ENCODE data around the gene ZNF837.

The ZNF837 gene

DNA sequence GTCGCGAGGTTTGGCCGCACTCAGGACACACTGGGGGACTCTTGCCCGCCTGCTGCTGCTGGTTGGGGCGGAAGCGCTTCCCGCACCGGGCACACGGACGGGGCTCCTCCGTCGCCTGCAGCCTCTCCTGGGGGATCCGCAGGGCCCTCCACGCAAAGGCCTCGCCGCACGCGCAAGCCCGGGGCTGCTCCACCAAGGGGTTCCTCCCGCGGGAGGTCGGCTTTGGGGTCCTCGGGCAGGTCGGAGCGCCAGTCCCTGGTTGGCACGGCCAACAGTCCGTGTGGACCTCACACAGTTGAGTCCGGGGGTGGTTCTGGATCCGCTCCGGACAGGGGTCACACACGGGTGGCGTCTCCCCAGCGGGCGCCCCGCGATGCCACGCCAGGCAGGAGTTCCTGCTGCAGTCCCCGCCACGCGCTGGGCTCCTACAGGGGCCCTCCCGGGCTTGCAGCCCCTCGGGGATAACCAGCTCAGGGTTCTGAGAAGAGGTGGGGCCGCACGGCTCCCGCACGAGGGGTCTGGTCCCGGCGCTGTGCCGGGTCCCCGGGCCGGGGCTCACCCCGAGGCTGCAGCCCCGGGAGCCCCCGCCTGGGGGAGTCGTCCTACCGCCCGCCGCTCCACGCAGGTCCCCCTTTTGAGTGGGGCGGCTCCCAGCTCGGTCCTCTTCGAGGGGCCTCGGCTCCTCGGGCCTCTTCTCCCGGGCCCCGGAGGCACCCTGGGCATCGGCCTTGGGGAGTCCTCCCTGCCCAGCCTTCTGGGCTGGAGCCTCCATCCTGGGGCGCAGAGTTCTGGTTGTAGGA is 12.1 kb downstream of the ZNF837 start:
- no peak for DNase-seq (ENCODE audit: low read depth)

DNA sequence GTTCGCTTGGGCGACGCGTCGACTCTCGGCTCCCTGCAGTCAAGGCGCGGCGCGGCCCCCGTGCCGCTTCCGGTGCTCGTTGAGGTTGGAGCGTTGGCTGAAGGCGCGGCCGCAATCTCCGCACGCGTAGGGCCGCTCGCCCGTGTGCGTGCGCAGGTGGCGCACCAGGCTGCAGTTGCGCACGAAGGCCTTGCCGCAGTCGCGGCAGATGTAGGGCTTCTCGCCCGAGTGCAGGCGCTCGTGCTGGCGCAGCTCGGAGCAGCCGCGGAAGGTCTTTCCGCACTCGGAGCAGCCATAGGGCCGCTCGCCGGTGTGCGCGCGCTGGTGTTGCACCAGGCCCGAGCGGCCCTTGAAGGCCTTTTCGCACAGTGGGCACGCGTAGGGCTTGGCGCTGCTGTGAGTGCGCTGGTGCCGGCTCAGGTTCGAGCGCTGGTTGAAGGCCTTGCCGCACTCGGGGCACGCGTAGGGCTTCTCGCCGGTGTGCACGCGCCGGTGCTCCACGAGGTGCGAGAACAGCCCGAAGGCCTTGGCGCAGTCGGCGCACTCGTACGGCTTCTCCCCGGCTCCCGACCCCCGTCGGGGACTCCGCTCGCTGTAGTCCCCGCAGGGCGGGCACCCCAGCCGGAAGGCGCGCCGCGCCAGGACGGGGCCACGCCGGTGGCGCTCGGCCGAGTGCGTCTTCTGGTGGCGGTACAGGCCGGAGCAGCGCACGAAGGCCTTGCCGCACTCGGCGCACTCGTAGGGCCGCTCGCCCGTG is 13.0 kb downstream of the ZNF837 start:
- no peak for DNase-seq (ENCODE audit: low read depth)

DNA sequence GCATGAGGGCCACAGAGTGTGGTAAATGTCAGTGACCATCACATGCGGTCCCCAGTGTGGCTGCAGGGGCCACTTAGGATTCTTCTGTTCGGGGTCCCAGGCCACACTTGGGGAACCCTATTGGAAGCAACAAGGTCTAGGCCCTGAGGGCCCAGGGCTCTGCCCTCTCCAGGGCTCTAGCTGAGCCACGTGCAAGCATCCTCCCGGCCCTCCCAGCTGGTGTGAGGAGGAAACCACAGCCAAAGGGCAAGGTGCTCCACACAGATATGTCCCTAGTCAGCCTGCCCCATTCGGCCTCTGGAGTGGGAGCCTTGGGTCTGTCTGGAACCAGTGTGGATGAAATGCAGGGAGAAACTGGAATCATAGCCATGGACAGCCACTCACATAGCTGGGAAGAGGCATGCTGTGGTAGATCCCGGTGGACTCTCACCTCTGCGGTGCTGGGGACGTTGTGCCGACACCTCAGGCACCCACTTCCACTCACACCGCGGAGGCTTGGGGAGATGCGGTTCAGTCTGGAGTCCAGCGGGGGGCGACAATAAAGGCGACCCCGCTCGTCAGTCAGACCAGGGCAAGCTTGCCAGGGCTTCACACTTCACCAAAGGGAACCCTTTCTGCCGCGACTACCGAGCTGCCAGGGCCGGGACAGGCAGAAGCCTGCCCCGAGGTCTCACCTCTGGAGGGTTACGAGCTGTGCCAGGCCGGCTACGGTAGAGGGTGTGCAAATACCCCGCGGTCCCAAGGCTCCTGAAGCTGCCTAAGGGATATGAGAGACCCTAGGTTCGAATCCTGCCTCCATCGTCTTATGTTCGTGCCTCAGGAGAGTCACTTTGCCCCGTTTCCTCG is 14.0 kb downstream of the ZNF837 start:
- DNase-seq (ENCODE audit: low read depth): no peak

DNA sequence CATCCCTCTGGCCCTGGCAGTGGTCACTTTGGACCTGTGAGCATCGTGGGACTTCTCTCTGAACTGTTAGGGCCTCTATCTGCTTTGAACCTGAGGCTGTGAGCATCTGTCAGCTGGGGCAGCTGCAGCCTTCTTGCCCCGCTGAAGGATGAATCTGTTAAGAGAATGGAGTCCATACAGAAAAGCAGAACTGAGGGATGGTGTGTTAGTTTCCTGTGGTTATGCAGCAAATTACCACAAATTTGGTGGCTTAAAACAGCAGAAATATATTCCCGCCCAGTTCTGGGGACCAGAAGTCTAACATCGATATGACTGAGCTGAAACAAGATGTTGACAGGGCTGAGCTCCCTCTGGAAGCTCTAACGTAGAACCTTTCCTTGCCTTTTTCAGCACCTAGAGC is 16.7 kb downstream of the ZNF837 start:
- no peak for DNase-seq (ENCODE audit: low read depth)

DNA sequence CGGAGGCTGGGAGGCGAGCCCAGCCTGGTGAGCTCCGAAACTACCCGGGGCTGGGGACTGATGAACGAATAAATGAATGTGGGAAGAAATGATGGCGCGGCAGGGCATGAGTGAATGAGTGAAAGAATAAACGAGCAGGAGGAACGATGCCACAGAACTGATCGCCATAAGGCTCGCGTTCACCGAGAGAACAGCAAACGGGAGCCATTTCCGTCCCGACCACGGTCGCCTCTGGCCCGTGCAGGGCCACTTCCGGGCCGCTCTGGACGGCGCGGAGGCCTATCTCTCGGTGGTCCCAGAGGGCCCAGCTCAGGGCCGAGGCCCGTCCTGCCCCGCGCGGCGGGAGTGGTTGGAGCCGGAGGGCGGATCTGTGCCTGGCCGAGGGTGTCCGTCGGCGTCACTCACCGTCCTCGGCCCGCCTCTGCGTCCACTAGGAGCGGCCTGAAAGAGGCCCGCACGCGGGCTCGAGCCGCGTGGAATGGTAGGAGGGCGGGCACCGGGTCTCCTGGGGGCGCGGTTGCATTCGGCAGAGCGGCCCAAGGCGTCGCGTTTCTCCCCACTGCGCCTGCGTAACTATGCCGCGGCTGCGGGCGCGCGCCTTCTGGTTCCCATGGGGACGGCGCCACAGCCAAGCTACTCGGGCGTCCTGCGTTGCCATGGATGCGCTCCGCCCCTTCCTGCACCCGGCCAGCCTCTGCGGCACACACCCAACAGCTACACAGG is 18.4 kb downstream of the ZNF837 start, which contains the start of gene ZNF497:
Gene ZNF497, minus strand, starts transcription at position 480 of the 723 bp plus-strand sequence. CDS start 5,116 bp downstream, outside the sequence.
- DNase-seq (ENCODE audit: low read depth): peak; percentile 97

DNA sequence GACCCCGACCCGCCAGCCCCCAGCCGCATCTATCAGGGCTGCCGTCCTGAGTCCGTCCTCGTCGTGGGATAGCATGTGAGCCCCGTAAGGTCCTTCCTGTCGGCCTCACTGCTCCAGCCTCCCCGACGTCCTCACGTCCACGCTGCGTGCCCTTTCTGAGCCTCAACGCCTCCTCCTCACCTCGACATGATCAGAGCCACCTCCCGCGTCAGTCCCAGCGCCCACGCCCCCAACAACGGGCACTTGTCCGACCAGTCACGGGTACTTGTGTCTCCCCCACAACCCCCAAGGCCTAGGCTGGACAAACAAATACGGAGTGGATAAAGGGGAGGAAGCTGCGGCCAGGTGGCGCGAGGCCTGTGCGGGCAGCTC is 18.9 kb downstream of the ZNF837 start:
- peak; percentile 32 for DNase-seq (ENCODE audit: low read depth)

DNA sequence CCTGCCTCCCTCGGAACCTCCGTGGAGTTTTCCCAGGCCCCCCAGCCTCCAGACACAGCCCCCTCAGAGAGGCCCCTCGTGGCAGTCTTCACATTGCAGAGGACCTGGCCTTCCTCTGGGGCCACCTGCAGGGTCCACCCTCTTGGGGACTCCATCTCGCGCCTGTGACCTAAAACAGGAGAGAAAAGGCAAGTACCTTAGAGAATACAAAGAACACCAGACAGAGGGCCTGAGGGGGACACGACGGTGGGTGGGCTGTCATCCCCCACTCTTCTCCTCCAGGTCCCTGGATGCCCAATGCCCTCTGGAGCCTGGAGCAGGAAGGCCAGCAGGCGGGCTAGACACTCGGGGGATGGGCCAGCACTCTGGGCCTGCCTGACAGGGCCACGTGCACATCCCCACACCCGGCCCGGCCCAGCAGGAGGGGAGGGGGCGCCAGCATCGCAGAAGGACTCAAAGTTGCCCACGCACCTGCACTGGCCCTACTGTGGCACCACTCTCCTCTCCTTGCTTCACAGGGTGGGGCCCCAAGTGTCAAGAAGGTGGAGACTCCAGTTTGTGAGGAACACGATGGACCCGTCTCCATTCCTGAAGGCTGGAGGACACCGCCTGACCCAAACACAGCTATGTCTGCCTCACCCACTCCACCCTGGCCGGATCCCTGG is 23.2 kb downstream of the ZNF837 start:
- DNase-seq (ENCODE audit: low read depth): no peak

DNA sequence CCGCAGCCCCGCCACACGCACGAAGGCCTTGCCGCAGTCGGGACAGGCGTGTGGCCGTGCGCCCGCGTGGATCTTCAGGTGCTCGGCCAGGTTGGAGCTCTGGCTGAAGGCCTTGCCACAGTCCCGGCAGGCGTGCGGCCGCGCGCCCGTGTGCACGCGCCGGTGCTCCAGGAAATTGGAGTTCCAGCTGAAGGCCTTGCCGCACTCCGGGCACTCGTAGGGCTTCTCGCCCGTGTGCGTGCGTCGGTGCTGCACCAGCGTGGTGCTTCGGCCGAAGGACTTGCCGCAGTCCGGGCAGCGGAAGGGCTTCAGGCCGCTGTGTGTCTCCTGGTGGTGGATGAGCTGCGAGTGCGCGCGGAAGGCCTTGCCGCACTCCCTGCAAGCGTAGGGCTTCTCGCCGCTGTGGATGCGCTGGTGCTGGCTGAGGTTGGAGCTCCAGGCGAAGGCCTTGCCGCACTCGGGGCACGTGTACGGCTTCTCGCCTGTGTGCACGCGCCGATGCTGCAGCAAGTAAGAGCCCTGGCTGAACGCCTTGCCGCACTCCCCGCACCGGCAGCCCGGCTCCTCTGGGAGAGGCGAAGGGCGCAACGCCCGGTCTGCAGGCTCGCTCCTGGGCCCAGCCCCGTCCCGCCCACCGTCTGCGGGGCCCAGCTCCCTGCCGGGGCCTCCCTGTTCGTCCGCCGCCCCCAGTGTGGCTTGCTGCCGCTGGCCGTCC is 23.9 kb downstream of the ZNF837 start:
- DNase-seq (ENCODE audit: low read depth): no peak

DNA sequence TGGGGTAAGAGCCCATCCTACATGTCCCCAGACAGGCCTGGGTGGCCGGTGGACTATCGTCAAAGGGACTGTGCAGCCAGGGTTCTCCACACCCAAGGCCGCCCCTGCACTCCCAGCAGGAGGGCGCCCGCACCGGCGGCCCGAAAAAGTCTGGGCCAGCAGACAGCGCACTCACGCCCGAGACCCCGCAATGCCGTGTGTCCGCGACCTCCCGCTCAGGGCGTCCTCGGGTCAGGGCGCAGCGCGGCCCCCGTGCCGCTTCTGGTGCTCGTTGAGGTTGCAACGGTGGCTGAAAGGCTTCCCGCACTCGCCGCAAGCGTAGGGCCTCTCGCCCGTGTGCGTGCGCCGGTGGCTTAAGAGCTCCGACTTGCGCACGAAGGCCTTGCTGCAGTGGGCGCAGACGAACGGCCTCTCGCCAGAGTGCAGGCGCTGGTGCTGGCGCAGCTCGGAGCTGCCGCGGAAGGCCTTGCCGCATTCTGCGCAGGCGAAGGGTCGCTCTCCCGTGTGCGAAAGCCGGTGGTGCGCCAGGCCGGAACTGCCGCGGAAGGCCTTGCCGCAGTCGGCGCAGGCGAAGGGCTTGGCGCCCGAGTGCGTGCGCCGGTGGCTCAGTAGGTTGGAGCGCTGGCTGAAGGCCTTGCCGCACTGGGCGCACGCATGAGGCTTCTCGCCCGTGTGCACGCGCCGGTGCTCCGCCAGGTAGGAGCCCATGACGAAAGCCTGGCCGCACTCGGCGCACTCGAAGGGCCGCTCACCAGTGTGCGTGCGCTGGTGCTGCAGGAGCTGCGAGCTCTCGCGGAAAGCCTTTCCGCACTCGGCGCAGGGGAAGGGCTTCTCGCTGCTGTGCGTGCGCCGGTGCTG is 24.7 kb downstream of the ZNF837 start:
- no peak for DNase-seq (ENCODE audit: low read depth)

DNA sequence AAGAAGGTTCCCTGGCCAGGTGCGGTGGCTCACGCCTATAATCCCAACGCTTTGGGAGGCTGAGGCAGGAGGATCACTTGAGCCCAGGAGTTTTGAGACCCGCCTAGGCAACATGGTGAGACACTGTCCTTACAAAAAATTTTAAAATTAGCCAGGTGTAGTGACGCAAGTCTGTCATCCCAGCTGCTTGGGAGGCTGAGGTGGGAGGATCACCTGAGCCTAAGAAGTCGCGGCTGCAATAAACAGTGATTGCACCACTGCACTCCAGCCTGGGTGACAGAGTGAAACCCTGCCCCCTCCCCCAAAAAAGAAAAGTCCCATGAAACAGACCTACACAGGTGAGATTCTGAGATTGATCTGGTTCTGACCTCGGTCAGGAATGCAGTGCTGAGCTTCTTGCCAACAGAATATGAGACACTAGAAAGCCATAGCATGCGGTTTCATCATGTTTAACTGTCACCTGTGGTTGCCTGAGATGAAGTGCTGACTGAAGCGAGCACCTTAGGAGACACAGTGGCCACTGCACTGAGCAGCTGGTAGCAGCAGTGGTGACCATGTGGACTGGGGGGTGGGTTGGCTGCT is 25.5 kb downstream of the ZNF837 start:
- no peak for DNase-seq (ENCODE audit: low read depth)

DNA sequence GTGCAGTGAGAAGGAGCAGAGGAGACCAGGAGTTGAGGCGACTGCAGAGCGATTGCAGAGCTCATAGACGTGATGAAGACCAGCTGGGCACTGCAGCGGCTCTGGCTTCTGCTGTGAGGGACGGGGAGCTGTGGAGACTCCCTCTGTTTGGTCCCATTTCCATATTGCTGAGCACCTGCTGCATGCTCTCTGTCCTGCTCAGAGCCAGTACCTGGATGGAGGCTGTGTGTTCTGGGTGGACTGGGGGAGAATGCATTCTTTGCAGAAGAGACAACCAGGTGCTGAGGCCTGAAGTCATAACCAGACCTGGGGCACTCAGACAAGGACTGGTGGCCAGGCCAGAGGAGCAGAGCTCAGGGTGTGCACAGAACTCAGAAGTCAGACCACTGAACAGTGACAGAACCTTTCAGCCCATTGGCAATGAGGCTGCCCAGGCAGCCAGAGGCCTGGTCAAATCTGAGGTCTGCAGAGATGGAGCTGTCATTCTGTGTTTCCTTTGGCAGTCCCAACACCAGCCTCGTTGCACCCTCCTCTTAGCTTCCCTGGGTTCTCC is 26.3 kb downstream of the ZNF837 start:
- no peak for DNase-seq (ENCODE audit: low read depth)

DNA sequence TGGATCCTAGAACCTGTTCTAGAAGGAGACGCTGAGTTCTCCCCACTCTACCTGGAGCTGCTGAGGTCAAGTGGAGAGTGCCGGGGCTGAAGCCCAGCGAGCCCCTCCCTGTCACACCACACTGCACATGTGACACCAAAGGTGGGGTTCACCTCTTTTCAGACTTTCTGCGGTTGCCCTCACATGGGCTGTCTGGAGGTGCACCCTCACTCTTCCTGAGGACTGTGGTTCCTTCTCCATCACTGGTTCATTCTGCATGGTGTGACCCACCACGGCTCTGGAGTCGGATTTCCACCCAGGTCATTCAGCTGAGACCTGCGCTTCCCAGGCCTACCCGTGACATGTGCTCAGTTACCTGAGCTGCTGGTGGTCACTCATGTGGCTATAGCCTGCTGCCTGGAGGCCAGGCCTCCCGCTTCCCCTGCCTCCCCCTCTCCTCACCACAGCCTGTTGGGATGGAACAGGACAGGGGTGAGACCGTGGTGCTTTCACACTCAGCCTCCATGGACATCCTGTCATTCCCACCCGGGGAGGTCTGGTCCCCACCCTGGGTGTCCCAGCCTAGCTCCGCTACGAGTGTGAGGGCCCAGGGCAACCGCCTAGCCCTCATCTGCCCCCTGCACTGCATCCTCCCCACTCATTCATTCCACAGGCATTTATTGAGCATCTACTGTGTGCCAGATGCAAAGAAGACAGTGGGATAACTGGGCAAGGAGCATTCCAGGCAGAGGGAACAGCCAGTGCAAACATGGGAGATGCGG is 26.9 kb downstream of the ZNF837 start:
- DNase-seq (ENCODE audit: low read depth): no peak

DNA sequence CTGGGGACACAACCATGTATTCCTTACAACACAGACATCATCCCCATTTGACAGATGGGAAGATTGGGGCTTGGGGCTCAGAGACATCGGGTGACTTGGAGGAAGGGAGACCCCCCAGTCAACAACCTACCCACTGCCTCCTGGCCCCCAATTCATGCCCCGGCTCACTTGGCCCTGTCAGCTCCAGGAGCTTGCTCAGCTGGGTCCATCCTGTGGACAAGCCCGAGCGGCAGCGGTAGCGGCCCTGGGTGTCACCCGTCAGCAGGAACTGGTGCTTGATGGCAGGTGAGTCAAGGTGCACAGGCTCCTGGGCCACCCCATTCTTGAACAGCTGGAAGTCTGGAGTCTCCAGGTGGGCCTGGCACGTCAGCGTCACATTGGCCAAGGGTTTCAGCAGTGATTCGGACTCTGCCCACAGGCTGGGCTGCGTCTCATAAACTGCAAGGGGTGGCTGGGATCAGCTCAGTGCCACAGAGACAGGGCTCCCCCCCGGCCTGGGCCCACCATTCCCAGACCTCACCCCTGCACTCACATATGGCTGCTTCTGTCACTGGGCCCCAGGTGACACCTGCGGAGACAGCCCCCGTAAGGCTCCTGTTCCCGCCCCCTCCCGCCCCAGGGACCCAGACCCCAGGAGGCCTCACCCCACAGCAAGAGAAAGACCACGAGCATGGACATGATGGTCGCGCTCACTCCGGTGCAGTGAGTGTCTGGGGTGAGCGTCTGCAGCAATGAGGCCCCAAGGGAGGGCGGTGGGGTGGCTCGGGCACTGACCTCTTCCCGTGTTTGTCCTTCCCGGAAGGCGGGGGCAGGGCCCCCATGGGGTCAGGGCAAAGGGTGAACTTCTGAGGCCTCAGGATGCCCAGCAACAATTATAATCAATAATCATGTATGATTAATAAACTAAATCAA is 27.8 kb downstream of the ZNF837 start, which contains the start of gene A1BG:
Gene A1BG, minus strand, starts transcription at position 733 of the 912 bp plus-strand sequence. Its CDS starts 55 bp downstream, at position 678.
- no peak for DNase-seq (ENCODE audit: low read depth)

DNA sequence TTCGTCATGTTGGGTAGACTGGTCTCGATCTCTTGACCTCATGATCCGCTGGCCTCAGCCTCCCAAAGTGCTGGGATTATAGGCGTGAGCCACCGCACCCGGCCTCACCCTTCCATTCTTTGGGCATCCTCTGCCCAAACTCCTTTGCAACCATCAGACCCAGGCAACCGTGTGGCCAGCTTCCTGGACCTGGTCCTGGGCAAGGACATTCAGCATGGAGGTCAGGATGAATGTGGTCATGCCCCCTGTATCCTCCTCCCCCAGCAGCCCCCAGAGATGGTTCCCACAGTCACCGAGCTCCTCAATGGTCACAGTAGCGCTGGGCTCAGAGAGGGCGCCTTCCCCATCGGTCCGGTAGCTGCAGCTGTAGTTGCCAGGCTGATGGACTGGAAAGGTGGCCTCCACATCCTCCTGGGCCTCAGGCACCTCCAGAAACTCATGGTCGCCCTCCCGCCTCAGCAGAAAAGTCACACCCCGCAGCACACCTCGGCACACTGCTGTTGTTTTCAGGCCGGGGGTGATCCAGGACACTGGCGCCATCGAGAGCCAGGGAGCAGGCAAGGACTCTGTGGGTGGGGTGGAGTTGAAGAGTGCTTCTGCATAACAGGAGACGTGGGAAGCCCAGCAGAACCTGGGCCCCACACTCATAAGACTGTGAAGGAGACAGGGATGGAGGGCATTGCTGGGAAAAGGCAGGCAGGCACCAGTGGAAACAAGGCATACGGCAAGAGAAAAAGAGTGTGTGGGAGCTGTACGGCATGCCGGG is 28.7 kb downstream of the ZNF837 start:
- DNase-seq (ENCODE audit: low read depth): no peak

DNA sequence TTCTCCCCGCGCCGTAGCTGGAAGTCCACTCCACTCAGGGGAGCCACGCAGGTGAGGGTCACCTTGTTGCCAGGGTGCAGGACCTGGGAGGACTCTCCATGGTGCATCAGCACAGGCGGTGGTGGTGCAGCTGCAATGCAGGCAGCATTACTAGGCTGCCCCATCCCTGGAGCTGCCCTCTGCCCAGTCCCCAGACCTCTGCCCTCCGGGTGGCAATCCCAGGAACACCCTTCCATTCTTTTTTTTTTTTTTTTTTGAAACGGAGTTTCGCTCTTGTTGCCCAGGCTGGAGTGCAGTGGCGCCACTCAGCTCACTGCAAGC is 29.3 kb downstream of the ZNF837 start:
- DNase-seq (ENCODE audit: low read depth): no peak

DNA sequence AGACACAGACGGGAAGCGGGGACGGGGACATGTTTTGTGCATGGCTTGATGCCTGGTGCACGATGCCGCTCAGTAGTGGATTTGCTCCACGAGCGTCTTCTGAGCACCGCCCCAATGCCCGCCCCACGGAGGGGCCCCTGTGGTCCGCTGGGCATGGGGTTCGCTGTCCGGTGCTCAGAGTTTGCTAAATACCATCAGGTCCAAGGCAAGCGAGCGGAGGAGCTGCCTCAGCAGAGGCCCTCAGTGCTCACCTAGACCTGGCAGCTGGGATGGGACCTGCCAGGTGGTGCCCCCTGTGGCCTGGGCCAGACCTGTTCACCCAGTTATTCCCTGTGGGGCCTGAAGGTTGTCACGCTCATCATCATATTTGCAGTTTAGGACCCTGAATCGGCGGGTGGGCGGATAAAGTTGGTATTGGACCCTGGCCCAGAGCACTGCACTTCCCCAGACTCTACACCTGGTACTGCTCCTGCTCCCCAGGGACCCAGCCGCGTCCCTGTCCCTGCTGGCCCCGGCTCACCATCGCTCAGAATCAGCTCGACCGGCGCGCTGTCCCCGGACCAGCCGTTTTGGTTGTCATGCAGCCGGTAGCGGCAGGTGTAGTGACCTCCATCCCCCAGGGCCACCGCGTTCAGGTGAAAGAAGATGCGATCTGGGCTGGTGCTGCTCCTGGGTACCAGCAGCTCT is 29.8 kb downstream of the ZNF837 start:
- DNase-seq (ENCODE audit: low read depth): no peak

Data from stimulated activated CD8-positive, alpha-beta memory T cell treated with anti-CD3 and anti-CD28 coated beads, Interleukin-12 subunit alpha, Interleukin-12 subunit beta, amount 100 ng/mL, for 4 hours (primary cell).